ENCODE results near the gene FRMD3.

FRMD3 gene

GRCh38 chr9:83204047-83204446 lies 334.2 kb downstream of the FRMD3 start:
- H3K79me2 ChIP-seq (ENCODE audit: control insufficient read depth, insufficient read depth, low read length, poor library complexity), result no peaks in the 10 kb centered on the region

GRCh38 chr9:83200531-83200930 lies 337.7 kb downstream of the FRMD3 start:
- H2BK5ac ChIP-seq (ENCODE audit: low read depth, low read length, poor library complexity), result no peak overlapping the region
- no peak overlapping the region for H2BK12ac ChIP-seq (ENCODE audit: low read length)
- H3K27me3 ChIP-seq (ENCODE audit: insufficient read depth, low read length), result no peaks in the 10 kb centered on the region
- H3K4ac ChIP-seq (ENCODE audit: low read depth, low read length), result no peak overlapping the region
- no peaks in the 10 kb centered on the region for H3K79me1 ChIP-seq (ENCODE audit: low read length)
- H3K4me3 ChIP-seq (ENCODE audit: low read depth, low read length), result no peak overlapping the region
- H2BK120ac ChIP-seq (ENCODE audit: insufficient read depth, low read length, poor library complexity), result no peak overlapping the region
- DNase-seq, result no peak
- H3K27ac ChIP-seq (ENCODE audit: low read depth, low read length), result no peak overlapping the region
- no peak overlapping the region for H3K18ac ChIP-seq (ENCODE audit: low read length)
- no peak overlapping the region for H3K14ac ChIP-seq (ENCODE audit: low read length)
- no peaks in the 10 kb centered on the region for H3K9me3 ChIP-seq (ENCODE audit: insufficient read depth, low read depth, low read length)
- H3K23ac ChIP-seq (ENCODE audit: low read length), result no peak overlapping the region
- no peak overlapping the region for H3K4me2 ChIP-seq (ENCODE audit: low read length)
- H3K79me2 ChIP-seq (ENCODE audit: control insufficient read depth, insufficient read depth, low read length, poor library complexity), result no peaks in the 10 kb centered on the region
- H2AFZ ChIP-seq (ENCODE audit: insufficient read depth, low read length, poor library complexity), result no peak overlapping the region
- H3K9ac ChIP-seq (ENCODE audit: low read length), result no peak overlapping the region
- H3K4me1 ChIP-seq (ENCODE audit: control insufficient read depth in 1 of 2, insufficient read depth in 2 of 2, low read length in 2 of 2), result no peaks in the 10 kb centered on the region
- H3K36me3 ChIP-seq (ENCODE audit: control insufficient read depth in 1 of 2, insufficient read depth in 2 of 2, low read length in 2 of 2), result no peaks in the 10 kb centered on the region
- no peak overlapping the region for H2AK5ac ChIP-seq (ENCODE audit: low read length)
- H4K8ac ChIP-seq (ENCODE audit: low read depth, low read length), result no peak overlapping the region
- H4K12ac ChIP-seq (ENCODE audit: low read depth, low read length), result no peak overlapping the region
- no peak overlapping the region for H4K91ac ChIP-seq (ENCODE audit: low read depth, low read length)
- WGBS (ENCODE audit: extremely low coverage, insufficient coverage, insufficient read length), result no CpG with 5 or more reads among the region's 2 CpGs

More at GRCh38 chr9:83204047-83204446, 334.2 kb downstream of the FRMD3 start:
- Histone ChIP-seq H3K9ac (ENCODE audit: low read length) (no peak overlapping the region), H2BK120ac (ENCODE audit: insufficient read depth, low read length, poor library complexity) (no peak overlapping the region), H3K14ac (ENCODE audit: low read length) (no peak overlapping the region), H3K4me1 (ENCODE audit: control insufficient read depth in 1 of 2, insufficient read depth in 2 of 2, low read length in 2 of 2) (peaks cover 0 to 2% of the 10 kb centered on the region in 2 experiments), H3K18ac (ENCODE audit: low read length) (no peak overlapping the region), H4K12ac (ENCODE audit: low read depth, low read length) (no peak overlapping the region), H4K8ac (ENCODE audit: low read depth, low read length) (no peak overlapping the region), H3K23ac (ENCODE audit: low read length) (no peak overlapping the region), H4K91ac (ENCODE audit: low read depth, low read length) (no peak overlapping the region), H3K79me1 (ENCODE audit: low read length) (no peaks in the 10 kb centered on the region), H3K4me2 (ENCODE audit: low read length) (no peak overlapping the region), H2BK5ac (ENCODE audit: low read depth, low read length, poor library complexity) (no peak overlapping the region), H2AK5ac (ENCODE audit: low read length) (no peak overlapping the region), H2BK12ac (ENCODE audit: low read length) (no peak overlapping the region), H2AFZ (ENCODE audit: insufficient read depth, low read length, poor library complexity) (no peak overlapping the region), H3K4ac (ENCODE audit: low read depth, low read length) (no peak overlapping the region), H3K9me3 (ENCODE audit: insufficient read depth, low read depth, low read length) (no peaks in the 10 kb centered on the region), H3K27ac (ENCODE audit: low read depth, low read length) (no peak overlapping the region), H3K27me3 (ENCODE audit: insufficient read depth, low read length) (no peaks in the 10 kb centered on the region), H3K4me3 (ENCODE audit: low read depth, low read length) (no peak overlapping the region), H3K36me3 (ENCODE audit: control insufficient read depth in 1 of 2, insufficient read depth in 2 of 2, low read length in 2 of 2) (no peaks in the 10 kb centered on the region)
- no peak for DNase-seq
- WGBS (ENCODE audit: extremely low coverage, insufficient coverage, insufficient read length), result no CpG with 5 or more reads among the region's 1 CpG

GRCh38 chr9:83199832-83200231 lies 338.4 kb downstream of the FRMD3 start:
- H3K27me3 ChIP-seq (ENCODE audit: insufficient read depth, low read length), result no peaks in the 10 kb centered on the region
- no peaks in the 10 kb centered on the region for H3K36me3 ChIP-seq (ENCODE audit: control insufficient read depth in 1 of 2, insufficient read depth in 2 of 2, low read length in 2 of 2)
- no peaks in the 10 kb centered on the region for H3K9me3 ChIP-seq (ENCODE audit: insufficient read depth, low read depth, low read length)
- peak overlapping the region; percentile 46 for H3K23ac ChIP-seq (ENCODE audit: low read length)
- no peak overlapping the region for H4K91ac ChIP-seq (ENCODE audit: low read depth, low read length)
- H3K18ac ChIP-seq (ENCODE audit: low read length), result no peak overlapping the region
- H2BK12ac ChIP-seq (ENCODE audit: low read length), result no peak overlapping the region
- H2AK5ac ChIP-seq (ENCODE audit: low read length), result no peak overlapping the region
- no peak overlapping the region for H3K4me3 ChIP-seq (ENCODE audit: low read depth, low read length)
- no peaks in the 10 kb centered on the region for H3K4me1 ChIP-seq (ENCODE audit: control insufficient read depth in 1 of 2, insufficient read depth in 2 of 2, low read length in 2 of 2)
- H3K4me2 ChIP-seq (ENCODE audit: low read length), result no peak overlapping the region
- H4K8ac ChIP-seq (ENCODE audit: low read depth, low read length), result no peak overlapping the region
- H3K79me2 ChIP-seq (ENCODE audit: control insufficient read depth, insufficient read depth, low read length, poor library complexity), result no peaks in the 10 kb centered on the region
- no peak for DNase-seq
- H2BK5ac ChIP-seq (ENCODE audit: low read depth, low read length, poor library complexity), result no peak overlapping the region
- H3K14ac ChIP-seq (ENCODE audit: low read length), result no peak overlapping the region
- H4K12ac ChIP-seq (ENCODE audit: low read depth, low read length), result no peak overlapping the region
- H2BK120ac ChIP-seq (ENCODE audit: insufficient read depth, low read length, poor library complexity), result no peak overlapping the region
- no peak overlapping the region for H3K9ac ChIP-seq (ENCODE audit: low read length)
- H3K4ac ChIP-seq (ENCODE audit: low read depth, low read length), result no peak overlapping the region
- H3K79me1 ChIP-seq (ENCODE audit: low read length), result no peaks in the 10 kb centered on the region
- WGBS (ENCODE audit: extremely low coverage, insufficient coverage, insufficient read length), result no CpG with 5 or more reads among the region's 6 CpGs
- no peak overlapping the region for H3K27ac ChIP-seq (ENCODE audit: low read depth, low read length)
- H2AFZ ChIP-seq (ENCODE audit: insufficient read depth, low read length, poor library complexity), result no peak overlapping the region

GRCh38 chr9:83199240-83199639 lies 339.0 kb downstream of the FRMD3 start:
- Histone ChIP-seq H3K9me3 (ENCODE audit: insufficient read depth, low read depth, low read length) (no peaks in the 10 kb centered on the region), H3K23ac (ENCODE audit: low read length) (no peak overlapping the region), H2BK120ac (ENCODE audit: insufficient read depth, low read length, poor library complexity) (no peak overlapping the region), H3K79me1 (ENCODE audit: low read length) (no peaks in the 10 kb centered on the region), H2AK5ac (ENCODE audit: low read length) (no peak overlapping the region), H3K79me2 (ENCODE audit: control insufficient read depth, insufficient read depth, low read length, poor library complexity) (no peaks in the 10 kb centered on the region), H3K27me3 (ENCODE audit: insufficient read depth, low read length) (no peaks in the 10 kb centered on the region), H2BK12ac (ENCODE audit: low read length) (no peak overlapping the region), H4K91ac (ENCODE audit: low read depth, low read length) (no peak overlapping the region), H3K4ac (ENCODE audit: low read depth, low read length) (no peak overlapping the region), H4K8ac (ENCODE audit: low read depth, low read length) (no peak overlapping the region), H2BK5ac (ENCODE audit: low read depth, low read length, poor library complexity) (no peak overlapping the region), H3K36me3 (ENCODE audit: control insufficient read depth in 1 of 2, insufficient read depth in 2 of 2, low read length in 2 of 2) (no peaks in the 10 kb centered on the region), H3K4me3 (ENCODE audit: low read depth, low read length) (no peak overlapping the region), H4K12ac (ENCODE audit: low read depth, low read length) (no peak overlapping the region), H3K4me1 (ENCODE audit: control insufficient read depth in 1 of 2, insufficient read depth in 2 of 2, low read length in 2 of 2) (no peaks in the 10 kb centered on the region), H3K27ac (ENCODE audit: low read depth, low read length) (no peak overlapping the region), H3K9ac (ENCODE audit: low read length) (no peak overlapping the region), H3K4me2 (ENCODE audit: low read length) (no peak overlapping the region), H2AFZ (ENCODE audit: insufficient read depth, low read length, poor library complexity) (no peak overlapping the region), H3K18ac (ENCODE audit: low read length) (no peak overlapping the region), H3K14ac (ENCODE audit: low read length) (no peak overlapping the region)
- WGBS (ENCODE audit: extremely low coverage, insufficient coverage, insufficient read length), result no CpG with 5 or more reads among the region's 5 CpGs
- peak; percentile 15 to 66 for DNase-seq
